ENCODE results near the gene MPRIP.
"Not testable (repeated sequence)": the region's sequence is repeated elsewhere in the genome, so short reads cannot be mapped to it uniquely, and the experiment has no call there.

MPRIP gene

GRCh38 chr17:17126131-17127110, 84.2 kb downstream of the MPRIP start:
- no peak for DNase-seq (ENCODE audit: low spot score)

GRCh38 chr17:17127156-17127555, 84.9 kb downstream of the MPRIP start:
- DNase-seq (ENCODE audit: low spot score), result no peak

GRCh38 chr17:17127730-17128291, 85.6 kb downstream of the MPRIP start:
- DNase-seq (ENCODE audit: low spot score), result no peak

- DNase-seq (ENCODE audit: low spot score), result no peak
Observed at GRCh38 chr17:17128476-17129075, 86.3 kb downstream of the MPRIP start.

- DNase-seq (ENCODE audit: low spot score), result no peak
Observed at GRCh38 chr17:17129466-17129865, 87.2 kb downstream of the MPRIP start.

GRCh38 chr17:17130077-17130844, 88.0 kb downstream of the MPRIP start:
- DNase-seq (ENCODE audit: low spot score), result peak; percentile 44

GRCh38 chr17:17131839-17132238, 89.6 kb downstream of the MPRIP start:
- DNase-seq (ENCODE audit: low spot score), result no peak

- no peak for DNase-seq (ENCODE audit: low spot score)
Observed at GRCh38 chr17:17132746-17133145, 90.5 kb downstream of the MPRIP start.

- no peak for DNase-seq (ENCODE audit: low spot score)
Observed at GRCh38 chr17:17134051-17134956, 92.0 kb downstream of the MPRIP start.

GRCh38 chr17:17134957-17135333, 92.7 kb downstream of the MPRIP start:
- no peak for DNase-seq (ENCODE audit: low spot score)

- DNase-seq (ENCODE audit: low spot score), result not testable (repeated sequence)
Observed at GRCh38 chr17:17136221-17136620, 94.0 kb downstream of the MPRIP start.

- DNase-seq (ENCODE audit: low spot score), result no peak
Observed at GRCh38 chr17:17137731-17138585, 95.7 kb downstream of the MPRIP start.

- no peak for DNase-seq (ENCODE audit: low spot score)
Observed at GRCh38 chr17:17139972-17140589, 97.8 kb downstream of the MPRIP start.

- DNase-seq (ENCODE audit: low spot score), result no peak
Observed at GRCh38 chr17:17140590-17140980, 98.3 kb downstream of the MPRIP start.

- DNase-seq (ENCODE audit: low spot score), result no peak
Observed at GRCh38 chr17:17141279-17141678, 99.0 kb downstream of the MPRIP start.

GRCh38 chr17:17141860-17142552, 99.7 kb downstream of the MPRIP start:
- peak; percentile 48 for DNase-seq (ENCODE audit: low spot score)

GRCh38 chr17:17142556-17142955, 100.3 kb downstream of the MPRIP start:
- no peak for DNase-seq (ENCODE audit: low spot score)

GRCh38 chr17:17143501-17143900, 101.2 kb downstream of the MPRIP start:
- DNase-seq (ENCODE audit: low spot score), result no peak

- no peak for DNase-seq (ENCODE audit: low spot score)
Observed at GRCh38 chr17:17144061-17144460, 101.8 kb downstream of the MPRIP start.
